Cerebellar cortex (tissue), 1 donor: ENCODE data around the gene LTN1.
"Not testable (repeated sequence)": the region's sequence is repeated elsewhere in the genome, so short reads cannot be mapped to it uniquely, and the experiment has no call there.

ENCODE experiments used
- DNase-seq: peaks from one replicate; pipeline ENCODE4 v3.0.0-alpha.2; 2015; ENCODE audit warnings: low spot score

LTN1 gene

GRCh38 chr21:28992526-28993292 lies at the start of gene LTN1:
LTN1 (minus strand) TSS chr21:28992877; CDS start chr21:28992805, 72 bp downstream.
- DNase-seq, result peak; percentile 100

GRCh38 chr21:29034678-29035077 lies 42.0 kb upstream of the LTN1 start:
- DNase-seq, result no peak

GRCh38 chr21:29033871-29034270 lies 41.2 kb upstream of the LTN1 start:
- DNase-seq, result no peak

- no peak for DNase-seq
Observed at GRCh38 chr21:29033301-29033700, 40.6 kb upstream of the LTN1 start.

- DNase-seq, result no peak
Observed at GRCh38 chr21:29030909-29031308, 38.2 kb upstream of the LTN1 start.

GRCh38 chr21:29029524-29029923 lies 36.8 kb upstream of the LTN1 start:
- DNase-seq, result no peak

GRCh38 chr21:29025328-29025713 lies 32.6 kb upstream of the LTN1 start:
- DNase-seq, result no peak

- DNase-seq, result peak; percentile 98
Observed at GRCh38 chr21:29024474-29025327, 32.0 kb upstream of the LTN1 start, which contains the start of gene USP16. USP16 (plus strand) TSS chr21:29024668; CDS start chr21:29027914, 3,246 bp downstream.

GRCh38 chr21:29022166-29022565 lies 29.5 kb upstream of the LTN1 start:
- no peak for DNase-seq

GRCh38 chr21:29018540-29018939 lies 25.9 kb upstream of the LTN1 start:
- no peak for DNase-seq

- DNase-seq, result no peak
Observed at GRCh38 chr21:29017639-29018237, 25.1 kb upstream of the LTN1 start.

- DNase-seq, result not testable (repeated sequence)
Observed at GRCh38 chr21:29011236-29011635, 18.6 kb upstream of the LTN1 start.

GRCh38 chr21:29008367-29008766 lies 15.7 kb upstream of the LTN1 start:
- DNase-seq, result no peak

GRCh38 chr21:29007810-29008209 lies 15.1 kb upstream of the LTN1 start:
- no peak for DNase-seq

GRCh38 chr21:29007135-29007534 lies 14.5 kb upstream of the LTN1 start:
- DNase-seq, result no peak

GRCh38 chr21:29005696-29006095 lies 13.0 kb upstream of the LTN1 start:
- DNase-seq, result no peak

GRCh38 chr21:29002442-29003144 lies 9.9 kb upstream of the LTN1 start:
- DNase-seq, result peak; percentile 97

- DNase-seq, result peak; percentile 9
Observed at GRCh38 chr21:28993293-28993629, 584 bp upstream of the LTN1 start.

- peak; percentile 15 for DNase-seq
Observed at GRCh38 chr21:28991861-28992525, 684 bp downstream of the LTN1 start.

GRCh38 chr21:28988146-28988545 lies 4.5 kb downstream of the LTN1 start:
- DNase-seq, result not testable (repeated sequence)

- no peak for DNase-seq
Observed at GRCh38 chr21:28986677-28987076, 6.0 kb downstream of the LTN1 start.

- DNase-seq, result no peak
Observed at GRCh38 chr21:28982637-28983036, 10.0 kb downstream of the LTN1 start.
